ENCODE data around the gene FOXO3.

DNA sequence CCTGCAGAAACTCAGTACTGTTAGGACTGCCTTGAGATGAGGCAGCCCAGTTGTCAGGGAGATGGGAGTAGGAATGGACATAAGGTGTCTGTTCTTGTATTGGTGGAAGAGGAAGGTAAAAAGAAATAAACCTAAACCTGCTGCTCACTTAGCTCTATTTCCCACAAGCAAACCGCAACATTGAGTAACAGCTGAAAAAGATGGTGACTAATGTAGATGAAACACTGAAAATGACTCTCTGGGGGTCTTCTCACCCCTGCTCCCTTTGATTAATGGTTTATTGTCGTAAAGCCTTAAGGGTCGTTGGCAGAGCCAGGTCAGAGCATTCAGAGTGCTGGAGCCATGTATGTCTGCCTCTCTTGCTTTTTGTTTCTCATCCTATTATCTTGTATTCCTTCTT, 87.5 kb downstream of the FOXO3 start:
- TF ChIP-seq, protein P1, sequence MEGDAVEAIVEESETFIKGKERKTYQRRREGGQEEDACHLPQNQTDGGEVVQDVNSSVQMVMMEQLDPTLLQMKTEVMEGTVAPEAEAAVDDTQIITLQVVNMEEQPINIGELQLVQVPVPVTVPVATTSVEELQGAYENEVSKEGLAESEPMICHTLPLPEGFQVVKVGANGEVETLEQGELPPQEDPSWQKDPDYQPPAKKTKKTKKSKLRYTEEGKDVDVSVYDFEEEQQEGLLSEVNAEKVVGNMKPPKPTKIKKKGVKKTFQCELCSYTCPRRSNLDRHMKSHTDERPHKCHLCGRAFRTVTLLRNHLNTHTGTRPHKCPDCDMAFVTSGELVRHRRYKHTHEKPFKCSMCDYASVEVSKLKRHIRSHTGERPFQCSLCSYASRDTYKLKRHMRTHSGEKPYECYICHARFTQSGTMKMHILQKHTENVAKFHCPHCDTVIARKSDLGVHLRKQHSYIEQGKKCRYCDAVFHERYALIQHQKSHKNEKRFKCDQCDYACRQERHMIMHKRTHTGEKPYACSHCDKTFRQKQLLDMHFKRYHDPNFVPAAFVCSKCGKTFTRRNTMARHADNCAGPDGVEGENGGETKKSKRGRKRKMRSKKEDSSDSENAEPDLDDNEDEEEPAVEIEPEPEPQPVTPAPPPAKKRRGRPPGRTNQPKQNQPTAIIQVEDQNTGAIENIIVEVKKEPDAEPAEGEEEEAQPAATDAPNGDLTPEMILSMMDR (IDR thresholded peaks at IDR 0.05), result no peak
- TF ChIP-seq POLR2A (IDR thresholded peaks at IDR 0.05), result no peak
